GM23338 (cell line): ENCODE results near the gene MSANTD1. TPM values are rescaled to one million over a fixed set of nuclear protein-coding genes. Genes with fewer than 3 reads are reported as not detected.

Experiments
- ATAC-seq: fragments of 200-7000 bp; cut with Tn5 transposase; 3 replicates; pipeline ENCODE4 v1.9.1; 2020
- DNase-seq: peaks from one replicate; pipeline ENCODE4 v3.0.0-alpha.2; 2015; ENCODE audit warnings: low spot score
- H2AFZ ChIP-seq: fragments of 200-600 bp; sonication (generic); 2 replicates; pipeline ENCODE4 v1.8.0; 2016; ENCODE audit warnings: antibody characterized with exemption, mild to moderate bottlenecking, moderate library complexity
- H3F3A ChIP-seq: fragments of 200-600 bp; sonication (generic); replicated peaks from 2 replicates; pipeline ENCODE4 v1.8.0; 2017; ENCODE audit warnings: antibody characterized with exemption, mixed run types, low read depth
- H3K27ac ChIP-seq: fragments of 200-600 bp; sonication (generic); 2 replicates; pipeline ENCODE4 v1.6.1; 2016; ENCODE audit warnings: low read depth
- H3K27me3 ChIP-seq: fragments of 200-600 bp; sonication (generic); 2 replicates; pipeline ENCODE4 v1.8.0; 2016; ENCODE audit warnings: mild to moderate bottlenecking, mixed run types, moderate library complexity; ENCODE audit not compliant: insufficient read depth
- H3K36me3 ChIP-seq: fragments of 200-600 bp; sonication (generic); 2 replicates; pipeline ENCODE4 v1.8.0; 2016; ENCODE audit warnings: mild to moderate bottlenecking; ENCODE audit not compliant: insufficient read depth
- H3K4me1 ChIP-seq: fragments of 200-600 bp; sonication (generic); 2 replicates; pipeline ENCODE4 v1.8.0; 2016; ENCODE audit warnings: mild to moderate bottlenecking, moderate library complexity; ENCODE audit not compliant: insufficient read depth
- H3K4me2 ChIP-seq: fragments of 200-600 bp; sonication (generic); 2 replicates; pipeline ENCODE4 v1.7.1; 2017; ENCODE audit warnings: mixed run types
- H3K4me3 ChIP-seq: fragments of 200-600 bp; sonication (generic); 2 replicates; pipeline ENCODE4 v1.6.1; 2016; ENCODE audit warnings: mixed run types
- H3K79me2 ChIP-seq: fragments of 200-600 bp; sonication (generic); replicated peaks from 2 replicates; pipeline ENCODE4 v1.8.0; 2017; ENCODE audit warnings: mild to moderate bottlenecking; ENCODE audit not compliant: insufficient read depth
- H3K9me2 ChIP-seq: fragments of 200-600 bp; sonication (generic); 2 replicates; pipeline ENCODE4 v1.8.0; 2017; ENCODE audit not compliant: insufficient read depth
- H4K20me1 ChIP-seq: fragments of 200-600 bp; sonication (generic); replicated peaks from 2 replicates; pipeline ENCODE4 v1.8.0; 2017; ENCODE audit warnings: mild to moderate bottlenecking; ENCODE audit not compliant: insufficient read depth
- H3K27ac Mint-ChIP-seq: 2 replicates; pipeline ENCODE4 v1.8.0; 2020; ENCODE audit warnings: inconsistent platforms, mild to moderate bottlenecking, moderate library complexity, mixed read lengths
- H3K27me3 Mint-ChIP-seq: 3 replicates; pipeline ENCODE4 v1.8.0; 2022; ENCODE audit warnings: low read depth, mild to moderate bottlenecking, moderate library complexity, mixed read lengths, inconsistent platforms; ENCODE audit not compliant: insufficient read depth, poor library complexity
- H3K36me3 Mint-ChIP-seq: 3 replicates; pipeline ENCODE4 v1.8.0; 2021; ENCODE audit warnings: low read depth, mild to moderate bottlenecking, inconsistent platforms, moderate library complexity, mixed read lengths
- H3K4me1 Mint-ChIP-seq: 3 replicates; pipeline ENCODE4 v1.8.0; 2020; ENCODE audit warnings: mild to moderate bottlenecking, inconsistent platforms, mixed read lengths
- H3K4me3 Mint-ChIP-seq: 3 replicates; pipeline ENCODE4 v1.8.0; 2021; ENCODE audit warnings: moderate library complexity, mild to moderate bottlenecking, inconsistent platforms, mixed read lengths
- H3K9me3 Mint-ChIP-seq: 3 replicates; pipeline ENCODE4 v1.8.0; 2020; ENCODE audit warnings: moderate library complexity, mild to moderate bottlenecking, inconsistent platforms, mixed read lengths
- EZH2 ChIP-seq: fragments of 200-600 bp; sonication (generic); IDR thresholded peaks from one replicate; pipeline ENCODE4 v1.8.0; 2017; ENCODE audit warnings: antibody characterized with exemption, mild to moderate bottlenecking, low read depth; ENCODE audit not compliant: unreplicated experiment
- EZH2phosphoT487 ChIP-seq: fragments of 200-600 bp; sonication (generic); IDR thresholded peaks from one replicate; pipeline ENCODE4 v1.8.1; 2018; ENCODE audit warnings: antibody characterized with exemption; ENCODE audit not compliant: unreplicated experiment
- polyA plus RNA-seq: library from polyadenylated mRNA; unstranded; fragments of >200 nt; fragmentation: Nextera tagmentation; extraction: Ambion mirVana; gene quantifications from 2 replicates; pipeline ENCODE4 v1.2.1, GENCODE V29; 2016
- total RNA-seq: library from RNA; depleted of rRNA; stranded (reverse); fragments of >200 nt; shearing (Covaris generic); gene quantifications from 2 replicates; pipeline ENCODE4 v1.2.3, GENCODE V29; 2014
- TF ChIP-seq, protein P1 (sequence below): fragments of 250-450 bp; sonication (Bioruptor Pico); IDR thresholded peaks from 2 replicates; pipeline ENCODE4 v1.5.0; 2020; ENCODE audit warnings: mild to moderate bottlenecking, moderate library complexity

MSANTD1 gene
- total and polyA plus RNA-seq, 2 experiments from 2014 or later, result 0.29 to 1.0 TPM

DNA sequence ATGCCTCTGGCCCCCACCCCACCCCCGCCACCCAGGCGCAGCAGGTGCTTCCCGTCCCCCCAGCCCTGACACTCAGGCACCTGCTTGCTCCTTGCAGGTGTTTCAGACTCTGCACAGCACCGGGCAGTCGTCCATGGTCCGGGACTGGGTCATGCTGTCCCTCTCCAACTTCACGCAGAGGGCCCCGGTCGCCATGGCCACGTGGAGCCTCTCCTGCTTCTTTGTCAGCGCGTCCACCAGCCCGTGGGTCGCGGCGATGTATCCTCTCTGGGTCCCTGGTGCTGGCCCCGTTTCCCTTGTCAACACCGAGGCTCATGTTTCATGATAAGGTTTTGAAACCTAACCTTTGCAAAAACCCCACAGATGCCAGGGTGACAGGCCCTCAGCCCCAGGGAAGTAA, 10.2 kb upstream of the MSANTD1 start (continued):
- TF ChIP-seq, protein P1, sequence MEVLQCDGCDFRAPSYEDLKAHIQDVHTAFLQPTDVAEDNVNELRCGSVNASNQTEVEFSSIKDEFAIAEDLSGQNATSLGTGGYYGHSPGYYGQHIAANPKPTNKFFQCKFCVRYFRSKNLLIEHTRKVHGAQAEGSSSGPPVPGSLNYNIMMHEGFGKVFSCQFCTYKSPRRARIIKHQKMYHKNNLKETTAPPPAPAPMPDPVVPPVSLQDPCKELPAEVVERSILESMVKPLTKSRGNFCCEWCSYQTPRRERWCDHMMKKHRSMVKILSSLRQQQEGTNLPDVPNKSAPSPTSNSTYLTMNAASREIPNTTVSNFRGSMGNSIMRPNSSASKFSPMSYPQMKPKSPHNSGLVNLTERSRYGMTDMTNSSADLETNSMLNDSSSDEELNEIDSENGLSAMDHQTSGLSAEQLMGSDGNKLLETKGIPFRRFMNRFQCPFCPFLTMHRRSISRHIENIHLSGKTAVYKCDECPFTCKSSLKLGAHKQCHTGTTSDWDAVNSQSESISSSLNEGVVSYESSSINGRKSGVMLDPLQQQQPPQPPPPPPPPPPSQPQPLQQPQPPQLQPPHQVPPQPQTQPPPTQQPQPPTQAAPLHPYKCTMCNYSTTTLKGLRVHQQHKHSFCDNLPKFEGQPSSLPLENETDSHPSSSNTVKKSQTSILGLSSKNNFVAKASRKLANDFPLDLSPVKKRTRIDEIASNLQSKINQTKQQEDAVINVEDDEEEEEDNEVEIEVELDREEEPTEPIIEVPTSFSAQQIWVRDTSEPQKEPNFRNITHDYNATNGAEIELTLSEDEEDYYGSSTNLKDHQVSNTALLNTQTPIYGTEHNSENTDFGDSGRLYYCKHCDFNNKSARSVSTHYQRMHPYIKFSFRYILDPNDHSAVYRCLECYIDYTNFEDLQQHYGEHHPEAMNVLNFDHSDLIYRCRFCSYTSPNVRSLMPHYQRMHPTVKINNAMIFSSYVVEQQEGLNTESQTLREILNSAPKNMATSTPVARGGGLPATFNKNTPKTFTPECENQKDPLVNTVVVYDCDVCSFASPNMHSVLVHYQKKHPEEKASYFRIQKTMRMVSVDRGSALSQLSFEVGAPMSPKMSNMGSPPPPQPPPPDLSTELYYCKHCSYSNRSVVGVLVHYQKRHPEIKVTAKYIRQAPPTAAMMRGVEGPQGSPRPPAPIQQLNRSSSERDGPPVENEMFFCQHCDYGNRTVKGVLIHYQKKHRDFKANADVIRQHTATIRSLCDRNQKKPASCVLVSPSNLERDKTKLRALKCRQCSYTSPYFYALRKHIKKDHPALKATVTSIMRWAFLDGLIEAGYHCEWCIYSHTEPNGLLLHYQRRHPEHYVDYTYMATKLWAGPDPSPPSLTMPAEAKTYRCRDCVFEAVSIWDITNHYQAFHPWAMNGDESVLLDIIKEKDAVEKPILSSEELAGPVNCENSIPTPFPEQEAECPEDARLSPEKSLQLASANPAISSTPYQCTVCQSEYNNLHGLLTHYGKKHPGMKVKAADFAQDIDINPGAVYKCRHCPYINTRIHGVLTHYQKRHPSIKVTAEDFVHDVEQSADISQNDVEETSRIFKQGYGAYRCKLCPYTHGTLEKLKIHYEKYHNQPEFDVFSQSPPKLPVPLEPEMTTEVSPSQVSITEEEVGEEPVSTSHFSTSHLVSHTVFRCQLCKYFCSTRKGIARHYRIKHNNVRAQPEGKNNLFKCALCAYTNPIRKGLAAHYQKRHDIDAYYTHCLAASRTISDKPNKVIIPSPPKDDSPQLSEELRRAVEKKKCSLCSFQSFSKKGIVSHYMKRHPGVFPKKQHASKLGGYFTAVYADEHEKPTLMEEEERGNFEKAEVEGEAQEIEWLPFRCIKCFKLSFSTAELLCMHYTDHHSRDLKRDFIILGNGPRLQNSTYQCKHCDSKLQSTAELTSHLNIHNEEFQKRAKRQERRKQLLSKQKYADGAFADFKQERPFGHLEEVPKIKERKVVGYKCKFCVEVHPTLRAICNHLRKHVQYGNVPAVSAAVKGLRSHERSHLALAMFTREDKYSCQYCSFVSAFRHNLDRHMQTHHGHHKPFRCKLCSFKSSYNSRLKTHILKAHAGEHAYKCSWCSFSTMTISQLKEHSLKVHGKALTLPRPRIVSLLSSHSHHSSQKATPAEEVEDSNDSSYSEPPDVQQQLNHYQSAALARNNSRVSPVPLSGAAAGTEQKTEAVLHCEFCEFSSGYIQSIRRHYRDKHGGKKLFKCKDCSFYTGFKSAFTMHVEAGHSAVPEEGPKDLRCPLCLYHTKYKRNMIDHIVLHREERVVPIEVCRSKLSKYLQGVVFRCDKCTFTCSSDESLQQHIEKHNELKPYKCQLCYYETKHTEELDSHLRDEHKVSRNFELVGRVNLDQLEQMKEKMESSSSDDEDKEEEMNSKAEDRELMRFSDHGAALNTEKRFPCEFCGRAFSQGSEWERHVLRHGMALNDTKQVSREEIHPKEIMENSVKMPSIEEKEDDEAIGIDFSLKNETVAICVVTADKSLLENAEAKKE (CRISPR knock-in tag), result no peak

- no peak overlapping the region for H3K27ac Mint-ChIP-seq
- H3K27me3 Mint-ChIP-seq, result peaks cover 30% of the 10 kb centered on the region
- H3K9me3 Mint-ChIP-seq, result no peaks in the 10 kb centered on the region
- Histone ChIP-seq H2AFZ (no peak overlapping the region), H3K4me1 (peaks cover 12% of the 10 kb centered on the region), H3K4me3 (no peak overlapping the region), H4K20me1 (peaks cover 20% of the 10 kb centered on the region), H3F3A (0 out of 2 replicates have a peak, but pooled peaks cover 3% of the 10 kb centered on the region), H3K9me2 (no peaks in the 10 kb centered on the region), H3K36me3 (peaks cover 11% of the 10 kb centered on the region; the same call in 1 of the 2 replicates), H3K79me2 (no peaks in the 10 kb centered on the region), H3K27me3 (no peaks in the 10 kb centered on the region), H3K4me2 (no peak overlapping the region), H3K27ac (no peak overlapping the region)
- peaks cover 50% of the 10 kb centered on the region for H3K4me1 Mint-ChIP-seq
- ATAC-seq (no peak), DNase-seq (no peak)
- TF ChIP-seq EZH2 (no peak), EZH2phosphoT487 (no peak)
- TF ChIP-seq, protein P1 (CRISPR knock-in tag), result no peak
- peaks cover 47% of the 10 kb centered on the region for H3K36me3 Mint-ChIP-seq
- H3K4me3 Mint-ChIP-seq, result no peak overlapping the region
Measured at GRCh38 chr4:3239303-3239702, 9.7 kb upstream of the MSANTD1 start.
